IMR-90 (cell line): ENCODE measurements around the gene CFAP69. TPM values are rescaled to one million over a fixed set of nuclear protein-coding genes. Genes with fewer than 3 reads are reported as not detected.

Source experiments
- ATAC-seq: fragments of 200-7000 bp; cut with Tn5 transposase; 2 replicates; pipeline ENCODE4 v1.9.1; 2020; ENCODE audit warnings: low read depth, mild to moderate bottlenecking, moderate library complexity
- BruUV-seq: library from RNA; stranded (reverse); fragments of 400-500 nt; replicated peaks from 2 replicates; lab custom pipeline; 2021; lab: Mats Ljungman, UMichigan
- CTCF ChIA-PET: fragments of 300-600 bp; formaldehyde crosslinking; extraction: SDS; loops from one replicate; lab custom pipeline; 2021; ENCODE audit warnings: antibody characterized with exemption; lab: Yijun Ruan, JAX
- POLR2A ChIA-PET: fragments of 300-600 bp; sonication (Branson Sonifier 250); formaldehyde crosslinking; loops from one replicate; lab custom pipeline; 2022; ENCODE audit warnings: antibody characterized with exemption; ENCODE audit not compliant: unreplicated experiment; lab: Charles Lee
- DNase-seq: peaks from one replicate; pipeline ENCODE4 v3.0.0; 2013
- H2AFZ ChIP-seq: replicated peaks from 2 replicates; pipeline ENCODE3; 2013; ENCODE audit warnings: low read length, mild to moderate bottlenecking; ENCODE audit not compliant: poor library complexity
- H2AK5ac ChIP-seq: 2 replicates; pipeline ENCODE4 v1.6.1; 2013; ENCODE audit warnings: low read depth, low read length, inconsistent platforms
- H2AK9ac ChIP-seq: replicated peaks from 2 replicates; pipeline ENCODE3; 2013; ENCODE audit warnings: mild to moderate bottlenecking, low read depth, low read length, moderate library complexity; ENCODE audit not compliant: poor library complexity
- H2BK120ac ChIP-seq: 2 replicates; pipeline ENCODE4 v1.6.1; 2013; ENCODE audit warnings: low read depth, low read length, inconsistent platforms
- H2BK15ac ChIP-seq: 3 replicates; pipeline ENCODE4 v1.6.1; 2013; ENCODE audit warnings: low read depth, low read length, inconsistent platforms
- H2BK20ac ChIP-seq: 2 replicates; pipeline ENCODE4 v1.6.1; 2013; ENCODE audit warnings: low read depth, mild to moderate bottlenecking, inconsistent platforms, low read length, moderate library complexity
- H2BK5ac ChIP-seq: 2 replicates; pipeline ENCODE4 v1.6.1; 2013; ENCODE audit warnings: mild to moderate bottlenecking, low read depth, low read length, inconsistent platforms; ENCODE audit not compliant: poor library complexity, severe bottlenecking
- H3K14ac ChIP-seq: replicated peaks from 2 replicates; pipeline ENCODE4 v1.6.1; 2013; ENCODE audit warnings: low read depth, low read length, inconsistent platforms
- H3K18ac ChIP-seq: 2 replicates; pipeline ENCODE4 v1.6.1; 2013; ENCODE audit warnings: low read depth, low read length, control low read depth
- H3K23ac ChIP-seq: 2 replicates; pipeline ENCODE4 v1.6.1; 2013; ENCODE audit warnings: low read depth, low read length, inconsistent platforms
- H3K27ac ChIP-seq: 2 replicates; pipeline ENCODE4 v1.5.1; 2013; ENCODE audit warnings: mild to moderate bottlenecking, control low read depth, low read length; ENCODE audit not compliant: insufficient read depth
- H3K27me3 ChIP-seq: 2 replicates; pipeline ENCODE4 v1.6.1; 2013; ENCODE audit warnings: low read length; ENCODE audit not compliant: control insufficient read depth, insufficient read depth
- H3K36me3 ChIP-seq: 2 replicates; pipeline ENCODE4 v1.6.1; 2013; ENCODE audit warnings: low read length, mixed read lengths; ENCODE audit not compliant: control insufficient read depth, insufficient read depth
- H3K4ac ChIP-seq: 2 replicates; pipeline ENCODE4 v1.6.1; 2013; ENCODE audit warnings: low read depth, low read length, inconsistent platforms
- H3K4me1 ChIP-seq: 2 replicates; pipeline ENCODE4 v1.6.1; 2013; ENCODE audit warnings: low read length, mixed read lengths; ENCODE audit not compliant: control insufficient read depth, insufficient read depth
- H3K4me2 ChIP-seq: 2 replicates; pipeline ENCODE4 v1.6.1; 2013; ENCODE audit warnings: low read depth, mild to moderate bottlenecking, control low read depth, low read length, moderate library complexity
- H3K4me3 ChIP-seq: 2 replicates; pipeline ENCODE4 v1.5.1; 2013; ENCODE audit warnings: low read depth, mild to moderate bottlenecking, control low read depth, low read length, moderate library complexity; ENCODE audit not compliant: insufficient read depth
- H3K56ac ChIP-seq: 2 replicates; pipeline ENCODE4 v1.6.1; 2013; ENCODE audit warnings: low read length, inconsistent platforms; ENCODE audit not compliant: insufficient read depth; ENCODE audit errors: extremely low read depth
- H3K79me1 ChIP-seq, 2 experiments: 2 replicates each; pipeline ENCODE4 v1.6.1; 2013; ENCODE audit warnings: low read length in 2 of 2, inconsistent platforms in 1 of 2, low read depth in 1 of 2
- H3K9ac ChIP-seq: 2 replicates; pipeline ENCODE4 v1.6.1; 2013; ENCODE audit warnings: low read depth, low read length, control low read depth
- H3K9me1 ChIP-seq: 2 replicates; pipeline ENCODE4 v1.6.1; 2013; ENCODE audit warnings: low read length, inconsistent platforms; ENCODE audit not compliant: insufficient read depth
- H3K9me3 ChIP-seq: 2 replicates; pipeline ENCODE4 v1.6.1; 2013; ENCODE audit warnings: low read length; ENCODE audit not compliant: control insufficient read depth, insufficient read depth
- H4K20me1 ChIP-seq: 2 replicates; pipeline ENCODE4 v1.6.1; 2013; ENCODE audit warnings: low read length, inconsistent platforms; ENCODE audit not compliant: insufficient read depth
- H4K5ac ChIP-seq: 2 replicates; pipeline ENCODE4 v1.6.1; 2013; ENCODE audit warnings: mild to moderate bottlenecking, low read depth, low read length, control low read depth
- H4K8ac ChIP-seq, 2 experiments: 2 replicates each; pipeline ENCODE4 v1.6.1; 2013; ENCODE audit warnings: low read depth in 2 of 2, low read length in 2 of 2, control low read depth in 1 of 2, inconsistent platforms in 1 of 2
- H4K91ac ChIP-seq: 2 replicates; pipeline ENCODE4 v1.6.1; 2013; ENCODE audit warnings: low read depth, low read length, inconsistent platforms; ENCODE audit not compliant: insufficient read depth
- BHLHE40 ChIP-seq: fragments of 150-350 bp; IDR thresholded peaks from 2 replicates; pipeline ENCODE4 v1.6.1; 2016; ENCODE audit warnings: mild to moderate bottlenecking, low read depth, low read length
- CEBPB ChIP-seq: IDR thresholded peaks from 2 replicates; pipeline ENCODE4 v1.6.1; 2012; ENCODE audit warnings: low read depth, low read length, improper control_type of control experiment
- CHD1 ChIP-seq: IDR thresholded peaks from 2 replicates; pipeline ENCODE4 v1.6.1; 2012; ENCODE audit warnings: low read depth, low read length, improper control_type of control experiment
- CTCF ChIP-seq: conservative IDR thresholded peaks from 2 replicates; pipeline ENCODE4 v1.5.1; 2012; ENCODE audit warnings: mild to moderate bottlenecking, low read depth, low read length, improper control_type of control experiment
- ELK1 ChIP-seq: fragments of 150-350 bp; IDR thresholded peaks from 2 replicates; pipeline ENCODE4 v1.6.1; 2016; ENCODE audit warnings: low read depth, mild to moderate bottlenecking, low read length, moderate library complexity, borderline replicate concordance
- FOS ChIP-seq: fragments of 150-350 bp; IDR thresholded peaks from 2 replicates; pipeline ENCODE4 v1.6.1; 2016; ENCODE audit warnings: low read depth, low read length
- MAZ ChIP-seq: IDR thresholded peaks from 2 replicates; pipeline ENCODE4 v1.6.1; 2012; ENCODE audit warnings: low read depth, mild to moderate bottlenecking, low read length, improper control_type of control experiment, moderate library complexity, borderline replicate concordance
- NFE2L2 ChIP-seq: fragments of 150-350 bp; IDR thresholded peaks from 2 replicates; pipeline ENCODE4 v1.6.1; 2016; ENCODE audit warnings: low read depth, mild to moderate bottlenecking, low read length
- POLR2A ChIP-seq: IDR thresholded peaks from 2 replicates; pipeline ENCODE4 v1.6.1; 2012; ENCODE audit warnings: mild to moderate bottlenecking, low read depth, low read length
- RAD21 ChIP-seq: IDR thresholded peaks from 2 replicates; pipeline ENCODE4 v1.6.1; 2012; ENCODE audit warnings: low read length, improper control_type of control experiment
- RCOR1 ChIP-seq: IDR thresholded peaks from 2 replicates; pipeline ENCODE4 v1.6.1; 2012; ENCODE audit warnings: mild to moderate bottlenecking, low read length, improper control_type of control experiment; ENCODE audit not compliant: insufficient replicate concordance
- RFX5 ChIP-seq: IDR thresholded peaks from 2 replicates; pipeline ENCODE4 v1.8.0; 2012; ENCODE audit warnings: low read depth, mild to moderate bottlenecking, low read length, moderate library complexity
- SMC3 ChIP-seq: fragments of 150-350 bp; IDR thresholded peaks from 2 replicates; pipeline ENCODE4 v1.6.1; 2016; ENCODE audit warnings: low read depth, mild to moderate bottlenecking, antibody characterized with exemption, low read length, moderate library complexity
- USF2 ChIP-seq: fragments of 150-350 bp; IDR thresholded peaks from 2 replicates; pipeline ENCODE4 v1.6.1; 2017; ENCODE audit warnings: mild to moderate bottlenecking, antibody characterized with exemption, low read length, low read depth
- WGBS, 2 experiments: methylation state at CpG; one replicate each; pipeline versions ENCODE4 v1.1.5 to v1.1.7; 2013; ENCODE audit warnings: missing lambda C conversion rate in 2 of 2; ENCODE audit not compliant: insufficient read length in 1 of 2; ENCODE audit errors: extremely low coverage in 2 of 2; 5-methylcytosine and 5-hydroxymethylcytosine counted together
- dilution Hi-C: fragments of 300-500 bp; cut with HindIII; formaldehyde crosslinking; loops from one replicate; pipeline ENCODE4 v1.14.3; 2018; ENCODE audit warnings: low sequenced_read_pairs; ENCODE audit not compliant: unreplicated experiment
- in situ Hi-C: fragments of 300-500 bp; cut with MboI; formaldehyde crosslinking; loops from 3 replicates; pipeline ENCODE4 v1.14.3; 2019; ENCODE audit warnings: low sequenced_read_pairs, inconsistent platforms, mixed read lengths
- intact Hi-C: fragments of 100-400 bp; cut with micrococcal nuclease; formaldehyde crosslinking; loops from 2 replicates; pipeline ENCODE4 v1.10.0; 2022
- polyA plus RNA-seq, 3 experiments: library from polyadenylated mRNA; depleted of rRNA; stranded (reverse); fragments of >200 nt; gene quantifications; 2 replicates each; pipeline ENCODE4 v1.2.3, GENCODE V29; 2012; ENCODE audit warnings: low replicate concordance in 1 of 3
- total RNA-seq: library from RNA; depleted of rRNA; stranded (reverse); fragments of >200 nt; gene quantifications from 2 replicates; pipeline ENCODE4 v1.2.3, GENCODE V29; 2012

The CFAP69 gene
- total and polyA plus RNA-seq, 2 of the 4 experiments (the other 2 are of a cell fraction): 0.72 to 0.86 TPM

GRCh38 chr7:90210475-90210874 is 34.5 kb upstream of the CFAP69 start:
- Histone ChIP-seq H3K36me3 (no peaks in the 10 kb centered on the region), H3K56ac (no peak overlapping the region), H3K14ac (no peak overlapping the region), H3K27ac (no peak overlapping the region), H3K4me1 (no peaks in the 10 kb centered on the region), H4K20me1 (no peaks in the 10 kb centered on the region), H2BK5ac (no peak overlapping the region), H3K18ac (no peak overlapping the region), H3K79me1 (no peaks in the 10 kb centered on the region), H3K4me2 (no peak overlapping the region), H3K4me3 (no peak overlapping the region), H2AK9ac (no peak overlapping the region), H3K9me1 (no peaks in the 10 kb centered on the region), H3K27me3 (no peaks in the 10 kb centered on the region), H2BK120ac (no peak overlapping the region), H4K5ac (no peak overlapping the region), H3K23ac (no peak overlapping the region), H4K91ac (no peak overlapping the region), H3K9ac (no peak overlapping the region), H3K9me3 (no peaks in the 10 kb centered on the region), H2AFZ (no peak overlapping the region), H2BK20ac (no peak overlapping the region), H2AK5ac (no peak overlapping the region), H4K8ac (no peak overlapping the region), H2BK15ac (no peak overlapping the region), H3K4ac (no peak overlapping the region)
- dilution Hi-C loops (no loop called here), in situ Hi-C loops (no loop called here), intact Hi-C loops (loop anchor here (2.0 kb wide), 1 partner anchor 56 kb away; the partner anchor contains the start of gene STEAP1)
- no TSS peak for BruUV-seq
- POLR2A ChIA-PET: no interaction called here
- WGBS, 2 experiments: no CpG with 5 or more reads among the region's 5 CpGs
- CTCF ChIA-PET: interaction anchor here (0.9 to 1.4 kb wide), 2 partner anchors 10 to 217 kb away, joined by 3 to 5 read pairs; no protein-coding TSS in a partner anchor
- no peak for DNase-seq
- no peak for ATAC-seq
- no peak for TF ChIP-seq BHLHE40
- no peak for TF ChIP-seq NFE2L2
- no peak for TF ChIP-seq CHD1
- no peak for TF ChIP-seq RCOR1
- TF ChIP-seq CEBPB: no peak
- TF ChIP-seq POLR2A: no peak
- no peak for TF ChIP-seq RFX5
- no peak for TF ChIP-seq USF2
- TF ChIP-seq ELK1: no peak
- TF ChIP-seq SMC3: no peak
- TF ChIP-seq CTCF: no peak
- TF ChIP-seq MAZ: no peak
- no peak for TF ChIP-seq RAD21
- TF ChIP-seq FOS: no peak
